ENCODE data around the gene LHFPL2. TPM values are rescaled to one million over a fixed set of nuclear protein-coding genes. Genes with fewer than 3 reads are reported as not detected.

LHFPL2 gene
- total and polyA plus RNA-seq, 9 of the 15 experiments (the other 6 are each of a cell fraction or from before 2014, with no cell fraction given) = 1.0 to 6.6 (median 4.6) TPM

DNA sequence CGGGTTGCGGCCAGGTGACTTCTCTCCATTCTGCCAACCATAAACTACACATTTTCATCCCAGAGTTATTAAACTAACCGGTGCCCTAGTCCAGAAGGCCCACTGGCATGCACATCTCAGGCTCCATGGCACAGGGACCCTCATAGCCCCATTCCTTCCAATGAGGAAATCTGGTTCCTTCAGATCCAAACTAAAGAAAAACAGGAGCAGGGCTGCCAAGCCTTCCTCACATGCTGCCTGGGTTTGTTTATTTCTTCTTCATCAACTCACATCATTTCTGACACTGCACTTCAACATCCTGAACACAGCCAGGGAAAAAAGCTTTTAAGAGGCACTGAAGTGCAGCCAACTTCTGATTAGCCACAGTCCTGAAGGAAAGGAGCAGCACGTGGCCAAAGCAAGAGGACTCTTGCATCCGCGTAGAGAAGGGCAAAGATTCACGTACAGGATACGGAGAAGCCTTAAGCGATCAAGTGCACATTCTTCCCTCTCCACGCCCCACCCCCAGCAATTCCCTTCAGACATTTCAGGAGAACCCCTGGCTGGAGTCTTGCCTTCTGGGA, 22.5 kb downstream of the LHFPL2 start:
- Histone ChIP-seq H3K9me1 (ENCODE audit: control insufficient read depth, insufficient read depth, low read length) (no peaks in the 10 kb centered on the region), H3K4me1 (replicated peaks in 1 of 2; ENCODE audit: control insufficient read depth in 2 of 2, insufficient read depth in 2 of 2, low read length in 2 of 2) (no peaks in the 10 kb centered on the region), H3K4me3 (no peak overlapping the region), H3K27me3 (ENCODE audit: control insufficient read depth in 2 of 2, insufficient read depth in 2 of 2, low read length in 2 of 2) (no peaks in the 10 kb centered on the region), H3K27ac (ENCODE audit: extremely low read depth, low read depth, low read length) (no peak overlapping the region), H4K20me1 (replicated peaks; ENCODE audit: control insufficient read depth, insufficient read depth, low read length) (no peaks in the 10 kb centered on the region), H3K4me2 (ENCODE audit: insufficient read depth, low read length) (no peak overlapping the region), H2AFZ (ENCODE audit: low read depth, low read length) (no peak overlapping the region), H3K79me2 (ENCODE audit: control insufficient read depth, insufficient read depth, low read length) (no peaks in the 10 kb centered on the region), H3K9ac (ENCODE audit: insufficient read depth in 1 of 2, low read depth in 2 of 2, low read length in 2 of 2) (no peak overlapping the region), H3K9me3 (replicated peaks; ENCODE audit: control insufficient read depth, insufficient read depth, low read depth, low read length) (no peaks in the 10 kb centered on the region), H3K36me3 (ENCODE audit: control insufficient read depth, insufficient read depth, low read length) (no peaks in the 10 kb centered on the region; the same call in 2 of the 3 replicates)
- no peak for FAIRE-seq
- BruUV-seq (replicated peaks) = no TSS peak
- WGBS (ENCODE audit: insufficient coverage, low coverage, missing lambda C conversion rate) = 71% methylated on average over 9 of the region's 10 CpGs
- no peak for ATAC-seq
- ChIA-PET POLR2A (interaction anchor here (0.6 kb wide), 1 partner anchor 11 kb away, joined by 5 read pairs; no protein-coding TSS in a partner anchor), CTCF (ENCODE audit: low intra/inter-chr PET ratio) (interaction anchor here (0.7 to 2.3 kb wide), 2 partner anchors 88 to 305 kb away, joined by 3 to 14 read pairs; no protein-coding TSS in a partner anchor)
- intact Hi-C loops (cut with micrococcal nuclease) = loop anchor here (2.0 to 5.0 kb wide), 2 partner anchors 87 to 154 kb away; no protein-coding TSS in a partner anchor
- in situ Hi-C loops (cut with MboI) = no loop called here
- TF ChIP-seq, protein P1, sequence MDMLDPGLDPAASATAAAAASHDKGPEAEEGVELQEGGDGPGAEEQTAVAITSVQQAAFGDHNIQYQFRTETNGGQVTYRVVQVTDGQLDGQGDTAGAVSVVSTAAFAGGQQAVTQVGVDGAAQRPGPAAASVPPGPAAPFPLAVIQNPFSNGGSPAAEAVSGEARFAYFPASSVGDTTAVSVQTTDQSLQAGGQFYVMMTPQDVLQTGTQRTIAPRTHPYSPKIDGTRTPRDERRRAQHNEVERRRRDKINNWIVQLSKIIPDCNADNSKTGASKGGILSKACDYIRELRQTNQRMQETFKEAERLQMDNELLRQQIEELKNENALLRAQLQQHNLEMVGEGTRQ (CRISPR knock-in tag; IDR thresholded peaks at IDR 0.05) = 0 out of 2 replicates have a peak, but pooled peaks have one; percentile 19
- TF ChIP-seq, protein P2, sequence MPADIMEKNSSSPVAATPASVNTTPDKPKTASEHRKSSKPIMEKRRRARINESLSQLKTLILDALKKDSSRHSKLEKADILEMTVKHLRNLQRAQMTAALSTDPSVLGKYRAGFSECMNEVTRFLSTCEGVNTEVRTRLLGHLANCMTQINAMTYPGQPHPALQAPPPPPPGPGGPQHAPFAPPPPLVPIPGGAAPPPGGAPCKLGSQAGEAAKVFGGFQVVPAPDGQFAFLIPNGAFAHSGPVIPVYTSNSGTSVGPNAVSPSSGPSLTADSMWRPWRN (IDR thresholded peaks at IDR 0.05; ENCODE audit: low read depth) = no peak
- TF ChIP-seq, protein P3, sequence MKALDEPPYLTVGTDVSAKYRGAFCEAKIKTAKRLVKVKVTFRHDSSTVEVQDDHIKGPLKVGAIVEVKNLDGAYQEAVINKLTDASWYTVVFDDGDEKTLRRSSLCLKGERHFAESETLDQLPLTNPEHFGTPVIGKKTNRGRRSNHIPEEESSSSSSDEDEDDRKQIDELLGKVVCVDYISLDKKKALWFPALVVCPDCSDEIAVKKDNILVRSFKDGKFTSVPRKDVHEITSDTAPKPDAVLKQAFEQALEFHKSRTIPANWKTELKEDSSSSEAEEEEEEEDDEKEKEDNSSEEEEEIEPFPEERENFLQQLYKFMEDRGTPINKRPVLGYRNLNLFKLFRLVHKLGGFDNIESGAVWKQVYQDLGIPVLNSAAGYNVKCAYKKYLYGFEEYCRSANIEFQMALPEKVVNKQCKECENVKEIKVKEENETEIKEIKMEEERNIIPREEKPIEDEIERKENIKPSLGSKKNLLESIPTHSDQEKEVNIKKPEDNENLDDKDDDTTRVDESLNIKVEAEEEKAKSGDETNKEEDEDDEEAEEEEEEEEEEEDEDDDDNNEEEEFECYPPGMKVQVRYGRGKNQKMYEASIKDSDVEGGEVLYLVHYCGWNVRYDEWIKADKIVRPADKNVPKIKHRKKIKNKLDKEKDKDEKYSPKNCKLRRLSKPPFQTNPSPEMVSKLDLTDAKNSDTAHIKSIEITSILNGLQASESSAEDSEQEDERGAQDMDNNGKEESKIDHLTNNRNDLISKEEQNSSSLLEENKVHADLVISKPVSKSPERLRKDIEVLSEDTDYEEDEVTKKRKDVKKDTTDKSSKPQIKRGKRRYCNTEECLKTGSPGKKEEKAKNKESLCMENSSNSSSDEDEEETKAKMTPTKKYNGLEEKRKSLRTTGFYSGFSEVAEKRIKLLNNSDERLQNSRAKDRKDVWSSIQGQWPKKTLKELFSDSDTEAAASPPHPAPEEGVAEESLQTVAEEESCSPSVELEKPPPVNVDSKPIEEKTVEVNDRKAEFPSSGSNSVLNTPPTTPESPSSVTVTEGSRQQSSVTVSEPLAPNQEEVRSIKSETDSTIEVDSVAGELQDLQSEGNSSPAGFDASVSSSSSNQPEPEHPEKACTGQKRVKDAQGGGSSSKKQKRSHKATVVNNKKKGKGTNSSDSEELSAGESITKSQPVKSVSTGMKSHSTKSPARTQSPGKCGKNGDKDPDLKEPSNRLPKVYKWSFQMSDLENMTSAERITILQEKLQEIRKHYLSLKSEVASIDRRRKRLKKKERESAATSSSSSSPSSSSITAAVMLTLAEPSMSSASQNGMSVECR (CRISPR knock-in tag; IDR thresholded peaks at IDR 0.05) = no peak
- no peak for DNase-seq (ENCODE audit: extremely low read depth in 1 of 4, low spot score in 3 of 4)

All from K562 (cell line).